SIG-M5 (cell line): ENCODE measurements around the gene GAS7.
A peak's percentile ranks its signal among the peaks of the same experiment; 100 is the strongest.

Experiments
- DNase-seq: peaks from one replicate; lab custom pipeline; 2025; lab: John Stamatoyannopoulos, UW

GAS7 gene

GRCh38 chr17:10171581-10171981, 26.8 kb downstream of the GAS7 start:
- no peak for DNase-seq

- no peak for DNase-seq
These were observed 27.3 kb downstream of the GAS7 start for GRCh38 chr17:10171122-10171571.

GRCh38 chr17:10170233-10170632, 28.2 kb downstream of the GAS7 start:
- no peak for DNase-seq

- DNase-seq: no peak
These were observed 29.1 kb downstream of the GAS7 start for GRCh38 chr17:10169290-10169689.

GRCh38 chr17:10166176-10166935, 32.0 kb downstream of the GAS7 start:
- no peak for DNase-seq

- no peak for DNase-seq
These were observed 36.3 kb downstream of the GAS7 start for GRCh38 chr17:10162096-10162495.

GRCh38 chr17:10161386-10161785, 37.0 kb downstream of the GAS7 start:
- DNase-seq: no peak

GRCh38 chr17:10156948-10157607, 41.3 kb downstream of the GAS7 start:
- DNase-seq: peak; percentile 76

- DNase-seq: no peak
These were observed 41.8 kb downstream of the GAS7 start for GRCh38 chr17:10156599-10156947.

GRCh38 chr17:10156077-10156435, 42.4 kb downstream of the GAS7 start:
- DNase-seq: no peak

GRCh38 chr17:10155371-10156076, 42.9 kb downstream of the GAS7 start:
- no peak for DNase-seq

- DNase-seq: no peak
These were observed 46.5 kb downstream of the GAS7 start for GRCh38 chr17:10151667-10152496.

GRCh38 chr17:10149573-10150399, 48.6 kb downstream of the GAS7 start:
- DNase-seq: peak; percentile 26

- no peak for DNase-seq
These were observed 50.5 kb downstream of the GAS7 start for GRCh38 chr17:10147761-10148415.

- no peak for DNase-seq
These were observed 51.4 kb downstream of the GAS7 start for GRCh38 chr17:10147040-10147439.

GRCh38 chr17:10144982-10145381, 53.4 kb downstream of the GAS7 start:
- DNase-seq: no peak

GRCh38 chr17:10144456-10144855, 54.0 kb downstream of the GAS7 start:
- DNase-seq: no peak

GRCh38 chr17:10141436-10141835, 57.0 kb downstream of the GAS7 start:
- DNase-seq: no peak

- no peak for DNase-seq
These were observed 58.8 kb downstream of the GAS7 start for GRCh38 chr17:10139577-10139976.

GRCh38 chr17:10136258-10136981, 62.0 kb downstream of the GAS7 start:
- DNase-seq: no peak
